Activated T-cell treated with anti-CD3 and anti-CD28 coated beads, Interleukin-2, amount 50 U/mL, for 4 hours (primary cell): Measurements from ENCODE around the gene POMGNT2. TPM values are rescaled to one million over a fixed set of nuclear protein-coding genes. Genes with fewer than 3 reads are reported as not detected.
A peak's percentile ranks its signal among the peaks of the same experiment; 100 is the strongest.
"Not testable (repeated sequence)": the region's sequence is repeated elsewhere in the genome, so short reads cannot be mapped to it uniquely, and the experiment has no call there.

ENCODE experiments used
- ATAC-seq, 2 donors: fragments of 200-7000 bp; cut with Tn5 transposase; one replicate each; pipeline ENCODE4 v1.10.0; 2021
- DNase-seq: peaks from one replicate; pipeline ENCODE4 v3.0.0-alpha.2; 2020
- H3K27me3 Mint-ChIP-seq: one replicate; pipeline ENCODE4 v1.8.0; 2021; ENCODE audit warnings: low read depth, mixed read lengths
- H3K36me3 Mint-ChIP-seq: one replicate; pipeline ENCODE4 v1.8.0; 2022; ENCODE audit warnings: mixed read lengths; ENCODE audit not compliant: insufficient read depth
- H3K4me1 Mint-ChIP-seq: one replicate; pipeline ENCODE4 v1.8.0; 2021; ENCODE audit warnings: low read depth, mixed read lengths
- H3K4me3 Mint-ChIP-seq: one replicate; pipeline ENCODE4 v1.8.0; 2021; ENCODE audit warnings: mild to moderate bottlenecking, moderate library complexity, mixed read lengths
- H3K9me3 Mint-ChIP-seq: one replicate; pipeline ENCODE4 v1.8.0; 2021; ENCODE audit warnings: mixed read lengths
- total RNA-seq, 3 donors: library from RNA; stranded (reverse); gene quantifications; one replicate each; pipeline ENCODE4 v1.2.1, GENCODE V29; 2021

Gene POMGNT2
- total RNA-seq, 3 donors from 2014 or later = 10.0 to 10.6 (median 10.4) TPM

DNA sequence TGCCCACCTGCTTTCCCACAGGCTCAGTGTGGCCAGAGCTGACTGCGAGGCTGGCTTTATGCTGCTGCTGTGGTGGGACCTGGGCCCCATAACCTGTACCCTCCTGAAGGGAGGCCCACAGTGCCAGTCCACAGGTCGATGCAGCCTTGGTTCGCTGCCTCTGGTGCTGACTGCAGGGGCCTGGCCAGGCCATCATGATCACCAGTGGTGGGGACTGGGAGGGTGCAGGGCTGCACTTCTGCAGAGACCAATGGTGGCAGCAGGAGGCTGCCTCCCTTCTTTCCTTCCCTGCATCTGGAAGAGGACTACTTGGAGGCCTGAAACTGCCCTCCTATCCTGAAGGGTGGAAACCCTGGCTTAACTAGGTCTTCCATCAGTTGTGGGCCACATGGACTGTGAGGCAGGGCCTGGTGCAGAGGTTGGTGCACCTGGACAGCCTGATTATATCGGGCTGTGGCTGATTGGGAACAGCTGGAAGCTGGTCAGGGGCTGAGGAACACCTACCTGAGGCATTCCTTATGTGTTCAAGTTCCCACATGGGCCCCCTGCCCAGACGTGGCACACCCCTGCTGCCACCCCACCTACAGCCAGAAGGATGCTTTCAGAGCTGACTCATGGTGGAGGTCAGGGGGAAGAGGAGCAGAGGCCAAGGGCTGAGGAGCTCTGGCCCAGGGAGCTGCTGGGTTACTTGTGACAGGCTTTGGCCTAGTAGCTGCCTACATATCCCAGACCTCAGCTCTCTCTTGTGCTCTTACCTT is 29.8 kb downstream of the POMGNT2 start:
- Mint-ChIP-seq H3K4me3 (no peak overlapping the region), H3K27me3 (no peaks in the 10 kb centered on the region), H3K4me1 (no peaks in the 10 kb centered on the region), H3K9me3 (no peaks in the 10 kb centered on the region), H3K36me3 (peaks cover 25% of the 10 kb centered on the region)
- DNase-seq (no peak), ATAC-seq (no peak)

DNA sequence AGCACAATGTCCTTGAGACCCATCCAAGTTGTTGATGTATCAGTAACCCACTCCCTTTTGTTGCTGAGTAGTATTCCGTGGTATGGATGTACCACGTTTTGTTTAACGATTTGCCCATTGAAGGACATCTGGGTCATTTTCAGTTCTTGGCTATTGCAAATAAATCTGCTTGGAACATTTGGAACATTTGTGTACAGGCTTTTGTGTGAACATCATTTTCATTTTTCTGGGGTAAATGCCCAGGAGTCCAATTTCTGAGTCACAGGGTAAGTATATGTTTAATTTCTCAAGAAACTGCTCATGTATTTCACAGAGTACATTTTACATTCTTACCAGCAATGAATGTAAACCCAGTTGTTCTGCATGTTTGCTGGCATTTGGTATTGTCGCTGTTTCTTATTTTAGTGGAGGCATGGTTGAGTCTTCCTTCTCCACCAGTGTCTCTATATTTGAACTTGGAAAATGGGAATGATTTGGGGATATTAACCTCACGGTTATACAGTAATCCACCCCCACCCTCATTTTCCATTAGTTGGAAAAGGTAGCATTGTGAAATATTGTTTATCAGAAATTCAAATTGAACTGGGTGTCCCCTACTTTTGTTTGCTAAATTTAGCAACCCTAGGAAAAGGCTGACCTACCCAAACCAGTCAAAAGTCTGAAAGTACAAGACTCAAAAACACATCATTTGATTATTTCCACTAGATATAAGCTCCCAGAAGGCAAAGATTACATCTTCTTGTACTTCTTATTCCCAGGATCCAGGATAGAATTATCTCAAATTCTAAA is 30.8 kb downstream of the POMGNT2 start:
- Mint-ChIP-seq H3K9me3 (no peaks in the 10 kb centered on the region), H3K4me1 (no peaks in the 10 kb centered on the region), H3K4me3 (no peak overlapping the region), H3K27me3 (no peaks in the 10 kb centered on the region), H3K36me3 (peaks cover 16% of the 10 kb centered on the region)
- DNase-seq (no peak), ATAC-seq (no peak)

DNA sequence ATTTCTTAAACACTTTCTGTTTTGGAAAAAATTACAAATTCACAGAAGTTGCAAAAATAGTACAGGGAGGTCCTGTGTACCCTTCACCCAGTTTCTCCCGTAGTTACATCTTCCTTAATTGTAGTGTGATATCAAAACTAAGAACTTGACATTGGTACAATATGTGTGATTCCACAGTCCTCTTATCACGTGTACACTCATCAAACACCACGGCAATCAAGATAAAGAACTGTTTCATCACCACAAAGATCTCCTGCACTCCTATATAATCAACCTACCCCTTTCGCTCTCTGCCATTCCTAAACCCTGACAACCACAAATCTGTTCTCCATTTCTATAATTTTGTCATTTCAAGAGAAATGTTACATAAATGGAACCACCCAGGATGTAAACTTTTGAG is 31.4 kb downstream of the POMGNT2 start:
- peaks cover 11% of the 10 kb centered on the region for H3K36me3 Mint-ChIP-seq
- H3K4me1 Mint-ChIP-seq = no peaks in the 10 kb centered on the region
- no peaks in the 10 kb centered on the region for H3K9me3 Mint-ChIP-seq
- DNase-seq = no peak
- no peaks in the 10 kb centered on the region for H3K27me3 Mint-ChIP-seq
- peak in 1 of 2 donors; percentile 46 for ATAC-seq
- H3K4me3 Mint-ChIP-seq = no peak overlapping the region

DNA sequence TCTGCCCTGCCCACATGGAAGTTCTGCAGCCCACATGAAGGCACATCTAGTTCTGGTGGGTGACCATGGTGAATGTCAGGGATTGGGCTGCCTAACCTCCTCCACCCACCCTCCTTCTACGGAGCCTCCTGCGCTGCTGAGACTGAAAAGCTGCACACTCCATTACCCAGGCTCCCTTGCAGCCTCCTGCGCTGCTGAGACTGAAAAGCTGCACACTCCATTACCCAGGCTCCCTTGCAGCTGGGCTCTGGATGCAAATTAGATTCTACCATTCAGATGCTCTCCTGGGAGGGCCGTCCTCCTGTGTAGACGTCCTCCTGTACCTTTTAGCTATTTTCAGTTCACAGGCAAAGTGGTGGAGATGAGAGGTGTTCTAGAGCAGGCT is 32.1 kb downstream of the POMGNT2 start:
- Mint-ChIP-seq H3K4me1 (no peaks in the 10 kb centered on the region), H3K27me3 (no peaks in the 10 kb centered on the region), H3K36me3 (peaks cover 5% of the 10 kb centered on the region), H3K9me3 (no peaks in the 10 kb centered on the region), H3K4me3 (no peak overlapping the region)
- DNase-seq (no peak), ATAC-seq (no peak)

DNA sequence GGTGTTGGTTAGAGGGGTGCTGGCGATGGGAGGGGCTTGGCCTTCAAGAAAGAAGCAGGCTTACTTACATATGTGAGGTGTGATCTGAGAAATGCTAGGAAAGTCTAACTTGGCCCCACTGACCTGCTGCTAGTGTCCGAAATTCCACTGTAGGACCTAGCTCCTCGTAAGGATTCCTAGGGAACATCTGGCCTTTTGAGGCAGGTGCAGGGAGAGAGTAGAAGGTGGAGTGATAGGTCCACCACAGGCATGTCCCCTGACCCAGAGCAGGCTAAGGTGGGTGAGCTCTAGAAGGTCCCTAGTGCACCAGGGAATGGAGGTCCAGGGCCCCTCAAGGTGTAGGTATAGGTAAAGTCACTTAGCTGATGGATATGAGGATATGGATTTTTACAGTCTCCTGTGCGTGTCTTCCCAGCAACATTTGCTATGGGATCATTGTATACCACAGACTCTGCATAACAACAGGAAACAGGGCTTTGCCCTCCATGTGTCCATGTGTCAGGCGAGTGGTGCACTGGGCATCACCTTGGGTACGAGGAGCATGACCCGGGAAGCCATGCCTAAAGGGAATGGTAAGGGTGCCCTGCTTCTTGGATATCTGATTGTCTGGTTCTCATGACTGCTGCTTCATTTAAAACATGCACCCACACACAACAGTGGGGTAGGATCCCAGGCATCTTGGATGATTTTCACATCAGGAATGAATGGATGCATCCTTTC is 32.6 kb downstream of the POMGNT2 start:
- ATAC-seq = no peak
- H3K9me3 Mint-ChIP-seq = no peaks in the 10 kb centered on the region
- H3K27me3 Mint-ChIP-seq = no peaks in the 10 kb centered on the region
- no peak overlapping the region for H3K4me3 Mint-ChIP-seq
- no peak for DNase-seq
- no peaks in the 10 kb centered on the region for H3K4me1 Mint-ChIP-seq
- peaks cover 5% of the 10 kb centered on the region for H3K36me3 Mint-ChIP-seq

GRCh38 chr3:43072361-43072760 is 33.5 kb downstream of the POMGNT2 start:
- H3K27me3 Mint-ChIP-seq = no peaks in the 10 kb centered on the region
- H3K4me3 Mint-ChIP-seq = no peak overlapping the region

DNA sequence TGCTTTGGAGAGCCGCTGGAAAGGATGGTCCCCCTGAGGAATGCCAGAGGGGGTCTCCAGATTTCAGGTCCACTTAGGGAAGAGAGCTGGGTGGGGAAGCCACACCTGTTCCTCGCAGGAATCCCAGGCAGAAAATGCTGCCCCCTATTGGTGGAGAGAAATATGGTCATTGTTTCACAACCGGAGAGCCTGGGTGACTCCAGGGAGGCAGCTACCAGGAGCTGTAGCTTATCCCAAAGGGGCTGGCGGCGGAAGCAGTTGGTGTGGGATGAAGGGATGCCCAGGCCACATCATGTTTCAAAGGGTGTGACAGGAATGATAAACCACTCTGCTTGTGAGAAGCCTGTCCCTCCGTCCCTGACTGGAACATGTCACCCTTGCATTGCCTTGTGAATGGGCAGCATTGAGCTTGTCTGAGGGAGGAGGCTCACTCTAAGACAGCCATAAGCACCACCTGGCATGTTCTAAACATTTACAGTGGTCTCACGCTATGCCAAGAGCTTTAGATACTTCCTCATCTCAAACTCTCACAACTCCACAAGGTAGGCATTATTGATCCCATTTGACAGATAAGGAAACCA is 34.5 kb downstream of the POMGNT2 start:
- H3K4me3 Mint-ChIP-seq = no peak overlapping the region
- H3K27me3 Mint-ChIP-seq = no peaks in the 10 kb centered on the region
- ATAC-seq = no peak

More at GRCh38 chr3:43072361-43072760, 33.5 kb downstream of the POMGNT2 start:
- peaks cover 5% of the 10 kb centered on the region for H3K36me3 Mint-ChIP-seq
- no peak for ATAC-seq
- no peak for DNase-seq
- H3K4me1 Mint-ChIP-seq = no peaks in the 10 kb centered on the region
- no peaks in the 10 kb centered on the region for H3K9me3 Mint-ChIP-seq

DNA sequence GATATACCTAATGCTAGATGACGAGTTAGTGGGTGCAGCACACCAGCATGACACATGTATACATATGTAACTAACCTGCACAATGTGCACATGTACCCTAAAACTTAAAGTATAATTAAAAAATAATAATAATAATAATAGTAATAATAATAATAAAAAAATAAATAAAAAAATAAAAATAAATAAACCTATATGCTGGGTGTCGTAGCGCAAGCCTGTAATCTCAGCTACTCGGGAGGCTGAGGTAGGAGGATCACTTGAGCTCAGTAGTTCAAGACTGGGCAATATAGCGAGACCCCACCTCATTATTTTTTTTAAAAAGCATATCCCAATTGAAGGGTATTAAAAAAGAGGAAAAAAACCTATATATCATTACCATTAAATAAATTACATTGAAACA is 35.2 kb downstream of the POMGNT2 start:
- not testable (repeated sequence) for ATAC-seq, H3K27me3 Mint-ChIP-seq, H3K9me3 Mint-ChIP-seq, H3K4me3 Mint-ChIP-seq, DNase-seq, H3K4me1 Mint-ChIP-seq, H3K36me3 Mint-ChIP-seq

More for the DNA sequence above, 34.5 kb downstream of the POMGNT2 start:
- Mint-ChIP-seq H3K4me1 (no peaks in the 10 kb centered on the region), H3K36me3 (no peaks in the 10 kb centered on the region), H3K9me3 (no peaks in the 10 kb centered on the region)
- no peak for DNase-seq

- DNase-seq (no peak), ATAC-seq (no peak)
- Mint-ChIP-seq H3K9me3 (no peaks in the 10 kb centered on the region), H3K4me1 (peaks cover 14% of the 10 kb centered on the region), H3K4me3 (no peak overlapping the region), H3K36me3 (no peaks in the 10 kb centered on the region), H3K27me3 (no peaks in the 10 kb centered on the region)
Observed at GRCh38 chr3:43063114-43063513, 42.8 kb downstream of the POMGNT2 start.

- no peak for ATAC-seq
Observed at GRCh38 chr3:43062564-43063040, 43.3 kb downstream of the POMGNT2 start.

GRCh38 chr3:43062040-43062563 is 43.8 kb downstream of the POMGNT2 start:
- ATAC-seq = no peak
- DNase-seq = no peak
- Mint-ChIP-seq H3K36me3 (no peaks in the 10 kb centered on the region), H3K4me1 (peaks cover 14% of the 10 kb centered on the region), H3K27me3 (no peaks in the 10 kb centered on the region), H3K4me3 (no peak overlapping the region), H3K9me3 (no peaks in the 10 kb centered on the region)

More at GRCh38 chr3:43062564-43063040, 43.3 kb downstream of the POMGNT2 start:
- Mint-ChIP-seq H3K4me1 (peaks cover 14% of the 10 kb centered on the region), H3K4me3 (no peak overlapping the region), H3K27me3 (no peaks in the 10 kb centered on the region), H3K9me3 (no peaks in the 10 kb centered on the region), H3K36me3 (no peaks in the 10 kb centered on the region)
- no peak for DNase-seq

DNA sequence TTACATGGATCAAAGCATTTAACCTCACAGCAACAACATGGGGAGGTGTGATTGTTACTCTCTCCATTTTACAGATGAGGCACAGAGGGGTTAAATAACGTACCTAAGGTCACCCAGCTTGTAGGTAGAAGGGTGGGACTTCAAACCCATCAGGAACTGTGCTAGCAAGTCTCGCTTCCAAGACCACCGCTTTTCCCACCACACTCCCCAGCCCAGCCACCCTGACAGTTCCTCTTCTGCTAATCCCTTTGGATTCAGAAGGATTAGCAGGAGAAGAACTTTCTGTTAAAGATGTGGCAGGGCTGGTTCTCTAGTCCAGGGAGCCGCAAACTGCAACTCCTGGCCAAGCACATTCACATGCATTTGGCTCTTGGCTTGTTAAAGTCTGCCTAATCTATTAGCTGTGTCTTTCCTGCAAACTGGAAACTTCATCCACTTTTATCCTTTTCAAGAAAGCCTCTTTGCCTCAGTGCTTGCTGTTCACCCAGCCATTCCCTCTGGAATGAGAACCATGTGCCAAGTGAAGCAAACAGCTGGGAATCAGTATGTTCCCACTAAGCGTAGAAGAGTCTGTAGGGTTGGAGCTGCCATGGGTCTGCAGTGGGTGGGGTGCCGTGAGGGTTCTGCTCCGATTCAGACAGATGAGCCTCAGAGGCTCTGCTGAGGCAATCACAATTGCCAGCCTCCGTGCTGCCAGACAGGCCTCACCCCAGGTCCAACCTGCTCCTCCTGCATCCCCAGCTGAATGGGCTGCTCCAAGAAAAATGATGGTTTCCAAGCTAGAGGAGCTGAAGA is 44.6 kb downstream of the POMGNT2 start:
- Mint-ChIP-seq H3K4me1 (peaks cover 14% of the 10 kb centered on the region), H3K27me3 (no peaks in the 10 kb centered on the region), H3K36me3 (no peaks in the 10 kb centered on the region), H3K4me3 (no peak overlapping the region), H3K9me3 (no peaks in the 10 kb centered on the region)
- DNase-seq = no peak
- ATAC-seq = no peak

DNA sequence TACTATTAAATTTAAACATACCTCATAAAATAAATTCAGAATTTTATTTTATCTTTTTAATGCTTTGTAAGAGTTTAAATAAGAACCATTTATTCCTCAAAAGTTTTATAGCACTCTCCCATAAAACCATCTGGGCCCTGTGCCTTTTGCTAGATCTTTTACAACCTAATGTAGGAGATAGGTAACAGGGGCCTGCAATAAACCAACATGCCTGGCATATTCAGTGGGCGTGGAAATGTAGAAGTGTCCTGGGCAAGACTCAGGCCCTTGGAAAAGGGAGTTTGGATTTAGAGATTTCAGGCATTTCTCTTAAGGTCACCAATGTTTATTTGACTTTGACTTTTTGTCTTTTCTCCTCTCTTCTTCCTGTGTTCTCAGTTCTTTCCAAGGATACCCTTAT is 46.4 kb downstream of the POMGNT2 start:
- no peak for ATAC-seq
- Mint-ChIP-seq H3K4me1 (peaks cover 14% of the 10 kb centered on the region), H3K27me3 (no peaks in the 10 kb centered on the region), H3K36me3 (no peaks in the 10 kb centered on the region), H3K4me3 (no peak overlapping the region), H3K9me3 (no peaks in the 10 kb centered on the region)
- DNase-seq = no peak
